ENCODE results near the gene GRM4.
"Not testable (repeated sequence)": the region's sequence is repeated elsewhere in the genome, so short reads cannot be mapped to it uniquely, and the experiment has no call there.

The GRM4 gene

GRCh38 chr6:34047913-34048867, 97.7 kb downstream of the GRM4 start:
- DNase-seq (ENCODE audit: low read depth in 4 of 4, low spot score in 1 of 4): no peak

GRCh38 chr6:34046617-34047016, 99.3 kb downstream of the GRM4 start:
- DNase-seq (ENCODE audit: low read depth in 4 of 4, low spot score in 1 of 4): no peak

- DNase-seq (ENCODE audit: low read depth in 4 of 4, low spot score in 1 of 4): no peak
Measured at GRCh38 chr6:34045771-34046170, 100.1 kb downstream of the GRM4 start.

- no peak for DNase-seq (ENCODE audit: low read depth in 4 of 4, low spot score in 1 of 4)
Measured at GRCh38 chr6:34044945-34045595, 100.8 kb downstream of the GRM4 start.

GRCh38 chr6:34043359-34043758, 102.5 kb downstream of the GRM4 start:
- no peak for DNase-seq (ENCODE audit: low read depth in 4 of 4, low spot score in 1 of 4)

GRCh38 chr6:34041998-34042397, 103.9 kb downstream of the GRM4 start:
- not testable (repeated sequence) for DNase-seq (ENCODE audit: low read depth in 4 of 4, low spot score in 1 of 4)

- DNase-seq (ENCODE audit: low read depth in 4 of 4, low spot score in 1 of 4): no peak
Measured at GRCh38 chr6:34041385-34041784, 104.5 kb downstream of the GRM4 start.

- DNase-seq (ENCODE audit: low read depth in 4 of 4, low spot score in 1 of 4): no peak
Measured at GRCh38 chr6:34039943-34040342, 105.9 kb downstream of the GRM4 start.

GRCh38 chr6:34037151-34037550, 108.7 kb downstream of the GRM4 start:
- no peak for DNase-seq (ENCODE audit: low read depth in 4 of 4, low spot score in 1 of 4)

GRCh38 chr6:34036357-34037069, 109.4 kb downstream of the GRM4 start:
- DNase-seq (ENCODE audit: low read depth in 4 of 4, low spot score in 1 of 4): no peak

- no peak for DNase-seq (ENCODE audit: low read depth in 4 of 4, low spot score in 1 of 4)
Measured at GRCh38 chr6:34035704-34036356, 110.1 kb downstream of the GRM4 start.

- no peak for DNase-seq (ENCODE audit: low read depth in 4 of 4, low spot score in 1 of 4)
Measured at GRCh38 chr6:34035161-34035560, 110.7 kb downstream of the GRM4 start.

- DNase-seq (ENCODE audit: low read depth in 4 of 4, low spot score in 1 of 4): no peak
Measured at GRCh38 chr6:34032856-34033255, 113.0 kb downstream of the GRM4 start.

GRCh38 chr6:34031625-34032383, 114.1 kb downstream of the GRM4 start:
- no peak for DNase-seq (ENCODE audit: low read depth in 4 of 4, low spot score in 1 of 4)

- DNase-seq (ENCODE audit: low read depth in 4 of 4, low spot score in 1 of 4): no peak
Measured at GRCh38 chr6:34030831-34031624, 114.9 kb downstream of the GRM4 start.

- DNase-seq (ENCODE audit: low read depth in 4 of 4, low spot score in 1 of 4): no peak
Measured at GRCh38 chr6:34029489-34030280, 116.2 kb downstream of the GRM4 start.

- DNase-seq (ENCODE audit: low read depth in 4 of 4, low spot score in 1 of 4): no peak
Measured at GRCh38 chr6:34028691-34029360, 117.1 kb downstream of the GRM4 start.

- no peak for DNase-seq (ENCODE audit: low read depth in 4 of 4, low spot score in 1 of 4)
Measured at GRCh38 chr6:34027939-34028441, 117.9 kb downstream of the GRM4 start.

Data from stimulated activated CD4-positive, alpha-beta T cell treated with anti-CD3 and anti-CD28 coated beads, Interleukin-1b, Interleukin-23, amount 100 ng/mL, for 24 hours (primary cell).